ENCODE measurements around the gene GTF3C4.

GTF3C4 gene

GRCh38 chr9:132723809-132724208 lies 53.5 kb downstream of the GTF3C4 start:
- Histone ChIP-seq H3K4me2 (ENCODE audit: low read length) (no peak overlapping the region), H3K79me2 (ENCODE audit: insufficient read depth, low read length) (no peaks in the 10 kb centered on the region), H4K20me1 (ENCODE audit: insufficient read depth, low read length) (no peaks in the 10 kb centered on the region), H3K27ac (ENCODE audit: low read depth, low read length, poor library complexity, severe bottlenecking) (no peak overlapping the region), H3K36me3 (ENCODE audit: insufficient read depth, low read length) (no peaks in the 10 kb centered on the region), H3K9ac (ENCODE audit: low read length) (no peak overlapping the region), H3K9me3 (ENCODE audit: low read length) (no peaks in the 10 kb centered on the region), H3K27me3 (ENCODE audit: insufficient read depth, low read length) (no peaks in the 10 kb centered on the region), H3K4me3 (ENCODE audit: low read depth, low read length, poor library complexity, severe bottlenecking) (no peak overlapping the region), H2AFZ (ENCODE audit: low read length) (no peak overlapping the region), H3K9me2 (ENCODE audit: low read depth, low read length) (no peaks in the 10 kb centered on the region), H3K4me1 (ENCODE audit: insufficient read depth, low read length, severe bottlenecking) (no peaks in the 10 kb centered on the region), H3F3A (ENCODE audit: insufficient read depth, low read length) (no peaks in the 10 kb centered on the region)
- TF ChIP-seq CTCF (IDR thresholded peaks at IDR 0.05; ENCODE audit: low read length) (no peak), EZH2 (IDR thresholded peaks at IDR 0.05; ENCODE audit: borderline replicate concordance, low read length) (no peak)

GRCh38 chr9:132725306-132725705 lies 55.0 kb downstream of the GTF3C4 start:
- Histone ChIP-seq H3K9me3 (ENCODE audit: low read length) (no peaks in the 10 kb centered on the region), H3K4me2 (ENCODE audit: low read length) (no peak overlapping the region), H3K4me3 (ENCODE audit: low read depth, low read length, poor library complexity, severe bottlenecking) (no peak overlapping the region), H3K4me1 (ENCODE audit: insufficient read depth, low read length, severe bottlenecking) (no peaks in the 10 kb centered on the region), H3K9me2 (ENCODE audit: low read depth, low read length) (no peaks in the 10 kb centered on the region), H3K27me3 (ENCODE audit: insufficient read depth, low read length) (no peaks in the 10 kb centered on the region), H3K36me3 (ENCODE audit: insufficient read depth, low read length) (no peaks in the 10 kb centered on the region), H2AFZ (ENCODE audit: low read length) (no peak overlapping the region), H3F3A (ENCODE audit: insufficient read depth, low read length) (no peaks in the 10 kb centered on the region), H4K20me1 (ENCODE audit: insufficient read depth, low read length) (no peaks in the 10 kb centered on the region), H3K79me2 (ENCODE audit: insufficient read depth, low read length) (no peaks in the 10 kb centered on the region), H3K27ac (ENCODE audit: low read depth, low read length, poor library complexity, severe bottlenecking) (no peak overlapping the region), H3K9ac (ENCODE audit: low read length) (no peak overlapping the region)
- no peak for TF ChIP-seq EZH2 (IDR thresholded peaks at IDR 0.05; ENCODE audit: borderline replicate concordance, low read length)
- no peak for TF ChIP-seq CTCF (IDR thresholded peaks at IDR 0.05; ENCODE audit: low read length)

- Histone ChIP-seq H3K9me3 (ENCODE audit: low read length) (no peaks in the 10 kb centered on the region), H3K4me3 (ENCODE audit: low read depth, low read length, poor library complexity, severe bottlenecking) (no peak overlapping the region), H3K9me2 (ENCODE audit: low read depth, low read length) (no peaks in the 10 kb centered on the region), H3K9ac (ENCODE audit: low read length) (no peak overlapping the region), H3F3A (ENCODE audit: insufficient read depth, low read length) (no peaks in the 10 kb centered on the region), H3K4me2 (ENCODE audit: low read length) (no peak overlapping the region), H4K20me1 (ENCODE audit: insufficient read depth, low read length) (no peaks in the 10 kb centered on the region), H3K36me3 (ENCODE audit: insufficient read depth, low read length) (no peaks in the 10 kb centered on the region), H3K79me2 (ENCODE audit: insufficient read depth, low read length) (no peaks in the 10 kb centered on the region), H3K4me1 (ENCODE audit: insufficient read depth, low read length, severe bottlenecking) (no peaks in the 10 kb centered on the region), H3K27ac (ENCODE audit: low read depth, low read length, poor library complexity, severe bottlenecking) (no peak overlapping the region), H2AFZ (ENCODE audit: low read length) (no peak overlapping the region), H3K27me3 (ENCODE audit: insufficient read depth, low read length) (no peaks in the 10 kb centered on the region)
- no peak for TF ChIP-seq EZH2 (IDR thresholded peaks at IDR 0.05; ENCODE audit: borderline replicate concordance, low read length)
- TF ChIP-seq CTCF (IDR thresholded peaks at IDR 0.05; ENCODE audit: low read length), result no peak
Measured at GRCh38 chr9:132726576-132727130, 56.4 kb downstream of the GTF3C4 start.

Data from OCI-LY1 (cell line).